ENCODE results near the gene UGCG.

DNA sequence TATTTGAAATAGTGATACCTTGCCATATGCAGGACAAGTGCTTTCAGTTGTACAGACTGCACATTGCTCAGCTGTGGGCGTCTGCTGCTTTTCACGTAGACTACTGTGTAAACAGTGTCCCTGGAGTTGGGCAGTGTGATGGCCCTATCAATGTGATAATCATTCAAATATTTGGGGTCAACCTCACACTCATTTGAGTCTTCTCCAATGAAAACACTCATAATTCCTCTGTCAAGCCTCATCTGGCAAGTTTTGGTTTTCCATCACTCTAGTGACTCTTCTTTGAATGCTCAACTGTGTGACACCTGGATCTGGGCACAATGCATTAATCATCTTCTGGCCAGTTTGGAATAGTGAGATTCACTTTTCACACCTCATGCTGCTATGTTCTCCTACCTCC lies 64.4 kb downstream of the UGCG start:
- TF ChIP-seq CTCF (IDR thresholded peaks at IDR 0.05 in 2 of 3, conservative IDR thresholded peaks at IDR 0.05 in 1 of 3; ENCODE audit: insufficient read depth in 2 of 3, low read depth in 1 of 3, low read length in 3 of 3) (no peak), MAFK (IDR thresholded peaks at IDR 0.05; ENCODE audit: low read length) (no peak), CBX2 (IDR thresholded peaks at IDR 0.05; ENCODE audit: insufficient read depth, low read length, poor library complexity, severe bottlenecking) (no peak), ATF7 (IDR thresholded peaks at IDR 0.05) (no peak)
